ENCODE results near the gene TNFSF9. TPM values are rescaled to one million over a fixed set of nuclear protein-coding genes. Genes with fewer than 3 reads are reported as not detected.

TNFSF9 gene
- 12.5 and 18.1 TPM in 2 replicates for total RNA-seq

GRCh38 chr19:6530386-6531162 is at the start of gene TNFSF9:
Gene TNFSF9 (plus strand): TSS chr19:6531026. CDS start chr19:6531037, 11 bp downstream.
- DNase-seq (ENCODE audit: low read depth): peak; percentile 33
- TF ChIP-seq CTCF (conservative IDR thresholded peaks at IDR 0.05; ENCODE audit: low read depth, low read length): no peak
- peak within 1 kb of the TSS; percentile 96 for H3K4me3 ChIP-seq (ENCODE audit: low read depth, low read length)

GRCh38 chr19:6481541-6482342 is 49.1 kb upstream of the TNFSF9 start, which contains the start of gene DENND1C:
Gene DENND1C (minus strand): TSS chr19:6481787. CDS start chr19:6481695, 92 bp downstream.
- no peak for DNase-seq (ENCODE audit: low read depth)
- H3K4me3 ChIP-seq (ENCODE audit: low read depth, low read length): no peak within 1 kb of the TSS
- TF ChIP-seq CTCF (conservative IDR thresholded peaks at IDR 0.05; ENCODE audit: low read depth, low read length): peak; percentile 74

GRCh38 chr19:6482343-6482686 is 48.5 kb upstream of the TNFSF9 start:
- no peak for TF ChIP-seq CTCF (conservative IDR thresholded peaks at IDR 0.05; ENCODE audit: low read depth, low read length)
- H3K4me3 ChIP-seq (ENCODE audit: low read depth, low read length): no peak overlapping the region
- no peak for DNase-seq (ENCODE audit: low read depth)

GRCh38 chr19:6483235-6483634 is 47.6 kb upstream of the TNFSF9 start:
- H3K4me3 ChIP-seq (ENCODE audit: low read depth, low read length): no peak overlapping the region
- no peak for TF ChIP-seq CTCF (conservative IDR thresholded peaks at IDR 0.05; ENCODE audit: low read depth, low read length)
- no peak for DNase-seq (ENCODE audit: low read depth)

- TF ChIP-seq CTCF (conservative IDR thresholded peaks at IDR 0.05; ENCODE audit: low read depth, low read length): no peak
- no peak overlapping the region for H3K4me3 ChIP-seq (ENCODE audit: low read depth, low read length)
- no peak for DNase-seq (ENCODE audit: low read depth)
Observed at GRCh38 chr19:6484230-6484629, 46.6 kb upstream of the TNFSF9 start.

- no peak for TF ChIP-seq CTCF (conservative IDR thresholded peaks at IDR 0.05; ENCODE audit: low read depth, low read length)
- no peak overlapping the region for H3K4me3 ChIP-seq (ENCODE audit: low read depth, low read length)
- DNase-seq (ENCODE audit: low read depth): no peak
Observed at GRCh38 chr19:6484831-6485230, 46.0 kb upstream of the TNFSF9 start.
